PC-9 (cell line): ENCODE data around the gene EFCAB7. TPM values are rescaled to one million over a fixed set of nuclear protein-coding genes. Genes with fewer than 3 reads are reported as not detected.

Source experiments
- BruUV-seq: library from RNA; stranded (reverse); fragments of 400-500 nt; replicated peaks from 2 replicates; lab custom pipeline; 2021; lab: Mats Ljungman, UMichigan
- CTCF ChIA-PET: fragments of 300-600 bp; sonication (Branson Sonifier 250); formaldehyde crosslinking; loops from one replicate; lab custom pipeline; 2022; ENCODE audit warnings: antibody characterized with exemption; lab: Charles Lee
- POLR2A ChIA-PET: fragments of 300-600 bp; sonication (Branson Sonifier 250); formaldehyde crosslinking; loops from one replicate; lab custom pipeline; 2022; ENCODE audit warnings: antibody characterized with exemption; ENCODE audit not compliant: unreplicated experiment; lab: Charles Lee
- DNase-seq, 2 experiments: peaks; one replicate each; pipeline versions ENCODE4 v3.0.0 to v3.0.0-alpha.2; 2015 to 2022; ENCODE audit warnings: mixed read lengths in 1 of 2
- H2AFZ ChIP-seq: fragments of 200-600 bp; sonication (generic); 2 replicates; pipeline ENCODE4 v1.8.1; 2017; ENCODE audit warnings: antibody characterized with exemption
- H3F3A ChIP-seq: fragments of 200-600 bp; sonication (generic); 2 replicates; pipeline ENCODE4 v1.8.1; 2017; ENCODE audit warnings: antibody characterized with exemption, mild to moderate bottlenecking, low read depth; ENCODE audit not compliant: insufficient read depth
- H3K27ac ChIP-seq: fragments of 200-600 bp; sonication (generic); 2 replicates; pipeline ENCODE4 v1.6.1; 2016; ENCODE audit warnings: mixed run types
- H3K27me3 ChIP-seq: fragments of 200-600 bp; sonication (generic); 2 replicates; pipeline ENCODE4 v1.6.1; 2016; ENCODE audit warnings: low read depth, mixed run types; ENCODE audit not compliant: insufficient read depth
- H3K36me3 ChIP-seq: fragments of 200-600 bp; sonication (generic); 2 replicates; pipeline ENCODE4 v1.6.1; 2016; ENCODE audit warnings: low read depth, mixed run types
- H3K4me1 ChIP-seq: fragments of 200-600 bp; sonication (generic); replicated peaks from 2 replicates; pipeline ENCODE4 v1.6.1; 2016; ENCODE audit warnings: mixed run types; ENCODE audit not compliant: insufficient read depth
- H3K4me2 ChIP-seq: fragments of 200-600 bp; sonication (generic); 2 replicates; pipeline ENCODE4 v1.6.1; 2017; ENCODE audit warnings: mixed run types
- H3K4me3 ChIP-seq: fragments of 200-600 bp; sonication (generic); 2 replicates; pipeline ENCODE4 v1.6.1; 2016; ENCODE audit warnings: mixed run types
- H3K79me2 ChIP-seq: fragments of 200-600 bp; sonication (generic); 2 replicates; pipeline ENCODE4 v1.6.1; 2017; ENCODE audit warnings: low read depth, mixed run types
- H3K9me2 ChIP-seq: fragments of 200-600 bp; sonication (generic); 2 replicates; pipeline ENCODE4 v1.8.1; 2017; ENCODE audit warnings: mild to moderate bottlenecking; ENCODE audit not compliant: insufficient read depth
- H3K9me3 ChIP-seq: fragments of 200-600 bp; sonication (generic); 2 replicates; pipeline ENCODE4 v1.8.1; 2016; ENCODE audit warnings: low read depth; ENCODE audit not compliant: insufficient read depth
- H4K20me1 ChIP-seq: fragments of 200-600 bp; sonication (generic); 2 replicates; pipeline ENCODE4 v1.8.1; 2017; ENCODE audit not compliant: insufficient read depth
- EZH2 ChIP-seq: fragments of 200-600 bp; sonication (generic); IDR thresholded peaks from 2 replicates; pipeline ENCODE4 v1.8.0; 2017; ENCODE audit warnings: antibody characterized with exemption, low read depth
- intact Hi-C: fragments of 100-400 bp; cut with micrococcal nuclease; formaldehyde crosslinking; loops from one replicate; pipeline ENCODE4 v1.10.0; 2022; ENCODE audit not compliant: unreplicated experiment
- total RNA-seq: library from RNA; stranded (reverse); gene quantifications from 2 replicates; pipeline ENCODE4 v1.2.3, GENCODE V29; 2021
- TF ChIP-seq, protein P1 (sequence below): fragments of 200-600 bp; sonication (generic); conservative IDR thresholded peaks from 2 replicates; pipeline ENCODE4 v1.6.1; 2017; ENCODE audit warnings: mixed run types, antibody characterized with exemption, mild to moderate bottlenecking, moderate library complexity

The EFCAB7 gene
- total RNA-seq, 1 experiment from 2014 or later, result 11.2 TPM

DNA sequence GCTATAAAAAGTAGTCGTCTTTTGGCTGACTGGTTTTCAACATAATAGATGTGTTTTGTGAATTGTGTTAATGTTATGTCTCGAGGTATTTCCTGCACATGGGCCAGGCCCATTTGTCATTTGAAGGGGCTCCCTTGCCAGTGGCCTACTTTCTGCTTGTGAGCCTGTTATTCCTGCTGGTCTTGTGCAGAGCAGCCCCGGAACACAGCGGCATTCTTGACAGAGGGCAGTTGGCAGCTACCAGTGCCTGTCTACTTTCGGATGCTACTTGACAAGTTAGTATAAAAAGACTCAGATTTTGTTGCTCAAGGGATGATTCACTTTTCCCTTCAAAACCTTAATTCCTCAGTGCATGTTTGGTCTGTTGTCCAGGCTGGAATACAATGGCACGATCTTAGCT lies 98.4 kb downstream of the EFCAB7 start:
- POLR2A ChIA-PET, result no interaction called here
- H3K27ac ChIP-seq, result no peak overlapping the region
- intact Hi-C loops, result no loop called here

More for the DNA sequence above, 98.4 kb downstream of the EFCAB7 start:
- CTCF ChIA-PET, result no interaction called here
- H3K36me3 ChIP-seq, result 0 out of 2 replicates have a peak, but pooled peaks cover 7% of the 10 kb centered on the region
- H4K20me1 ChIP-seq, result no peaks in the 10 kb centered on the region
- H3K4me2 ChIP-seq, result no peak overlapping the region
- no TSS peak for BruUV-seq
- H3K79me2 ChIP-seq, result peaks cover 33% of the 10 kb centered on the region
- no peak overlapping the region for H3K4me3 ChIP-seq
- H3F3A ChIP-seq, result 0 out of 2 replicates have a peak, but pooled peaks cover 7% of the 10 kb centered on the region
- TF ChIP-seq, protein P1, sequence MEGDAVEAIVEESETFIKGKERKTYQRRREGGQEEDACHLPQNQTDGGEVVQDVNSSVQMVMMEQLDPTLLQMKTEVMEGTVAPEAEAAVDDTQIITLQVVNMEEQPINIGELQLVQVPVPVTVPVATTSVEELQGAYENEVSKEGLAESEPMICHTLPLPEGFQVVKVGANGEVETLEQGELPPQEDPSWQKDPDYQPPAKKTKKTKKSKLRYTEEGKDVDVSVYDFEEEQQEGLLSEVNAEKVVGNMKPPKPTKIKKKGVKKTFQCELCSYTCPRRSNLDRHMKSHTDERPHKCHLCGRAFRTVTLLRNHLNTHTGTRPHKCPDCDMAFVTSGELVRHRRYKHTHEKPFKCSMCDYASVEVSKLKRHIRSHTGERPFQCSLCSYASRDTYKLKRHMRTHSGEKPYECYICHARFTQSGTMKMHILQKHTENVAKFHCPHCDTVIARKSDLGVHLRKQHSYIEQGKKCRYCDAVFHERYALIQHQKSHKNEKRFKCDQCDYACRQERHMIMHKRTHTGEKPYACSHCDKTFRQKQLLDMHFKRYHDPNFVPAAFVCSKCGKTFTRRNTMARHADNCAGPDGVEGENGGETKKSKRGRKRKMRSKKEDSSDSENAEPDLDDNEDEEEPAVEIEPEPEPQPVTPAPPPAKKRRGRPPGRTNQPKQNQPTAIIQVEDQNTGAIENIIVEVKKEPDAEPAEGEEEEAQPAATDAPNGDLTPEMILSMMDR, result no peak
- TF ChIP-seq EZH2, result no peak
- H3K9me3 ChIP-seq, result no peaks in the 10 kb centered on the region
- no peaks in the 10 kb centered on the region for H3K27me3 ChIP-seq
- no peak for DNase-seq
- peaks cover 25% of the 10 kb centered on the region for H3K4me1 ChIP-seq
- no peaks in the 10 kb centered on the region for H3K9me2 ChIP-seq
- no peak overlapping the region for H2AFZ ChIP-seq

Other genes with a start within 250 kb of the EFCAB7 start
- gene FOXD3, start 201.0 kb upstream of the EFCAB7 start, total RNA-seq, result not detected in 2 replicates
- gene ALG6, start 155.9 kb upstream of the EFCAB7 start, total RNA-seq, result 11.2 and 14.7 TPM in 2 replicates
- gene ITGB3BP, start 300 bp upstream of the EFCAB7 start, total RNA-seq, result 61.7 and 79.2 TPM in 2 replicates
- 90.1 and 101 TPM in 2 replicates for gene PGM1, start 69.9 kb downstream of the EFCAB7 start, total RNA-seq